Ishikawa (cell line): Measurements from ENCODE around the gene MAST4.

Experiments used
- CEBPB ChIP-seq: IDR thresholded peaks from 2 replicates; pipeline ENCODE4 v1.6.1; 2012
- CREB1 ChIP-seq: IDR thresholded peaks from 2 replicates; pipeline ENCODE4 v1.6.1; 2012; ENCODE audit warnings: low read depth
- EGR1 ChIP-seq: IDR thresholded peaks from 2 replicates; pipeline ENCODE4 v1.6.1; 2012
- EP300 ChIP-seq: IDR thresholded peaks from 2 replicates; pipeline ENCODE4 v1.6.1; 2012; ENCODE audit warnings: borderline replicate concordance
- FOXM1 ChIP-seq: IDR thresholded peaks from 2 replicates; pipeline ENCODE4 v1.6.1; 2012; ENCODE audit warnings: low read depth, borderline replicate concordance
- MAX ChIP-seq: IDR thresholded peaks from 2 replicates; pipeline ENCODE4 v1.6.1; 2012
- NFIC ChIP-seq: IDR thresholded peaks from 2 replicates; pipeline ENCODE4 v1.6.1; 2012
- RAD21 ChIP-seq: IDR thresholded peaks from 2 replicates; pipeline ENCODE4 v1.6.1; 2012; ENCODE audit warnings: low read depth
- REST ChIP-seq: IDR thresholded peaks from 2 replicates; pipeline ENCODE4 v1.6.1; 2012; ENCODE audit warnings: low read depth, mild to moderate bottlenecking
- TAF1 ChIP-seq: IDR thresholded peaks from 2 replicates; pipeline ENCODE4 v1.6.1; 2012; ENCODE audit warnings: low read depth, mild to moderate bottlenecking
- TCF12 ChIP-seq: IDR thresholded peaks from 2 replicates; pipeline ENCODE4 v1.6.1; 2012; ENCODE audit warnings: low read depth
- TEAD4 ChIP-seq: IDR thresholded peaks from 2 replicates; pipeline ENCODE4 v1.6.1; 2012
- USF1 ChIP-seq: IDR thresholded peaks from 2 replicates; pipeline ENCODE4 v1.6.1; 2012
- YY1 ChIP-seq: IDR thresholded peaks from 2 replicates; pipeline ENCODE4 v1.6.1; 2012; ENCODE audit warnings: low read depth
- ZBTB7A ChIP-seq: IDR thresholded peaks from 2 replicates; pipeline ENCODE4 v1.6.1; 2012; ENCODE audit warnings: low read depth

Gene MAST4

GRCh38 chr5:67027171-67027570, 431.0 kb downstream of the MAST4 start:
- no peak for TF ChIP-seq MAX
- no peak for TF ChIP-seq TCF12
- no peak for TF ChIP-seq YY1
- TF ChIP-seq CEBPB = no peak
- no peak for TF ChIP-seq RAD21
- TF ChIP-seq CREB1 = no peak
- no peak for TF ChIP-seq NFIC
- no peak for TF ChIP-seq ZBTB7A
- TF ChIP-seq EGR1 = no peak
- TF ChIP-seq EP300 = no peak
- TF ChIP-seq REST = no peak

- TF ChIP-seq MAX (no peak), CREB1 (no peak), TCF12 (no peak), REST (no peak), CEBPB (no peak), TAF1 (no peak), FOXM1 (no peak), YY1 (no peak), TEAD4 (no peak), USF1 (no peak), NFIC (no peak)
Measured at GRCh38 chr5:67028371-67028770, 432.2 kb downstream of the MAST4 start.

GRCh38 chr5:67028941-67029340, 432.7 kb downstream of the MAST4 start:
- TF ChIP-seq NFIC = no peak
- no peak for TF ChIP-seq FOXM1
- no peak for TF ChIP-seq EGR1
- TF ChIP-seq CREB1 = no peak
- no peak for TF ChIP-seq ZBTB7A
- no peak for TF ChIP-seq RAD21
- TF ChIP-seq CEBPB = no peak
- no peak for TF ChIP-seq YY1
- no peak for TF ChIP-seq USF1
- no peak for TF ChIP-seq REST
- TF ChIP-seq MAX = no peak
- TF ChIP-seq TCF12 = no peak
- no peak for TF ChIP-seq EP300
- TF ChIP-seq TAF1 = no peak

GRCh38 chr5:67029481-67029880, 433.3 kb downstream of the MAST4 start:
- TF ChIP-seq FOXM1 = no peak
- no peak for TF ChIP-seq TCF12
- no peak for TF ChIP-seq RAD21
- TF ChIP-seq MAX = no peak
- no peak for TF ChIP-seq TAF1
- no peak for TF ChIP-seq TEAD4
- TF ChIP-seq YY1 = no peak
- no peak for TF ChIP-seq REST
- TF ChIP-seq CREB1 = no peak
- TF ChIP-seq EP300 = no peak
- TF ChIP-seq EGR1 = no peak
- TF ChIP-seq CEBPB = no peak
- TF ChIP-seq ZBTB7A = no peak
- no peak for TF ChIP-seq USF1
- TF ChIP-seq NFIC = no peak
